HG02938 (cell line): Measurements from ENCODE around the gene CCDC142.
"Not testable (repeated sequence)": the region's sequence is repeated elsewhere in the genome, so short reads cannot be mapped to it uniquely, and the experiment has no call there.

Experiments
- ATAC-seq: cut with Tn5 transposase; IDR thresholded peaks from one replicate; pipeline ENCODE4 v1.9.1; 2021; ENCODE audit warnings: mild to moderate bottlenecking, moderate library complexity; ENCODE audit not compliant: unreplicated experiment

CCDC142 gene

GRCh38 chr2:74447230-74447999, 35.4 kb downstream of the CCDC142 start:
- ATAC-seq: no peak

- ATAC-seq: no peak
Observed at GRCh38 chr2:74444498-74445318, 38.1 kb downstream of the CCDC142 start.

GRCh38 chr2:74442483-74443297, 40.1 kb downstream of the CCDC142 start:
- not testable (repeated sequence) for ATAC-seq

GRCh38 chr2:74441690-74442482, 40.9 kb downstream of the CCDC142 start, which contains the start of gene RTKN:
RTKN (minus strand) TSS chr2:74441937; CDS start chr2:74441816, 121 bp downstream.
- no peak for ATAC-seq

- no peak for ATAC-seq
Observed at GRCh38 chr2:74441170-74441689, 41.6 kb downstream of the CCDC142 start.

GRCh38 chr2:74440378-74441169, 42.2 kb downstream of the CCDC142 start:
- ATAC-seq: peak; percentile 80

GRCh38 chr2:74439803-74440377, 42.9 kb downstream of the CCDC142 start:
- ATAC-seq: no peak

GRCh38 chr2:74439373-74439772, 43.4 kb downstream of the CCDC142 start:
- ATAC-seq: no peak

- ATAC-seq: no peak
Observed at GRCh38 chr2:74438248-74438647, 44.5 kb downstream of the CCDC142 start.

- ATAC-seq: no peak
Observed at GRCh38 chr2:74436848-74437695, 45.7 kb downstream of the CCDC142 start.

- ATAC-seq: no peak
Observed at GRCh38 chr2:74436111-74436805, 46.5 kb downstream of the CCDC142 start.

GRCh38 chr2:74430502-74430901, 52.3 kb downstream of the CCDC142 start:
- no peak for ATAC-seq

GRCh38 chr2:74429487-74430451, 53.0 kb downstream of the CCDC142 start:
- ATAC-seq: no peak

- ATAC-seq: no peak
Observed at GRCh38 chr2:74428675-74429074, 54.1 kb downstream of the CCDC142 start.

- ATAC-seq: no peak
Observed at GRCh38 chr2:74427551-74427950, 55.2 kb downstream of the CCDC142 start.

- ATAC-seq: no peak
Observed at GRCh38 chr2:74426181-74426758, 56.5 kb downstream of the CCDC142 start.
